HG03175 (cell line): ENCODE results near the gene NCR2.

Source experiments
- ATAC-seq: cut with Tn5 transposase; IDR thresholded peaks from one replicate; pipeline ENCODE4 v1.9.1; 2021; ENCODE audit warnings: mild to moderate bottlenecking, moderate library complexity; ENCODE audit not compliant: unreplicated experiment

The NCR2 gene

DNA sequence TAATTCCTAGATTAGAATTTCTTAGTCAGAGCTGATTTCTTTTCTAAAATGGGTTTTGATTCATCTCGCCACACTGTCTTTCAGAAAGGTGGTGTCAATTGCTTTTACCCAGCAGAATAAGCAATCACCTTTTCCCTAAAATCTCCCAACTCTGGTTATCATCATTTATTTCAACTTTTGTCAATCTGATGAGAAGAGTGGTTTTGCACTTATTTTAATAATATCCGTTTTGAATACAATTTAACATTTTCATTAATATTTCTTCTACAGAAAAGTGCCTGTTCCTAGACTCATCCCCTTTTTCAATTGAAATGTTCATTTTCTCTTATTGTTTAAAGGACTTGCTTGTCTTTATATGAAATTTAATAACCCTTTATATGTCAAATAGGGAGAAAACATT, 8.2 kb upstream of the NCR2 start:
- ATAC-seq, result no peak

GRCh38 chr6:41331401-41332150, 3.8 kb upstream of the NCR2 start:
- ATAC-seq, result no peak

- no peak for ATAC-seq
Measured at GRCh38 chr6:41332241-41332640, 3.2 kb upstream of the NCR2 start.

DNA sequence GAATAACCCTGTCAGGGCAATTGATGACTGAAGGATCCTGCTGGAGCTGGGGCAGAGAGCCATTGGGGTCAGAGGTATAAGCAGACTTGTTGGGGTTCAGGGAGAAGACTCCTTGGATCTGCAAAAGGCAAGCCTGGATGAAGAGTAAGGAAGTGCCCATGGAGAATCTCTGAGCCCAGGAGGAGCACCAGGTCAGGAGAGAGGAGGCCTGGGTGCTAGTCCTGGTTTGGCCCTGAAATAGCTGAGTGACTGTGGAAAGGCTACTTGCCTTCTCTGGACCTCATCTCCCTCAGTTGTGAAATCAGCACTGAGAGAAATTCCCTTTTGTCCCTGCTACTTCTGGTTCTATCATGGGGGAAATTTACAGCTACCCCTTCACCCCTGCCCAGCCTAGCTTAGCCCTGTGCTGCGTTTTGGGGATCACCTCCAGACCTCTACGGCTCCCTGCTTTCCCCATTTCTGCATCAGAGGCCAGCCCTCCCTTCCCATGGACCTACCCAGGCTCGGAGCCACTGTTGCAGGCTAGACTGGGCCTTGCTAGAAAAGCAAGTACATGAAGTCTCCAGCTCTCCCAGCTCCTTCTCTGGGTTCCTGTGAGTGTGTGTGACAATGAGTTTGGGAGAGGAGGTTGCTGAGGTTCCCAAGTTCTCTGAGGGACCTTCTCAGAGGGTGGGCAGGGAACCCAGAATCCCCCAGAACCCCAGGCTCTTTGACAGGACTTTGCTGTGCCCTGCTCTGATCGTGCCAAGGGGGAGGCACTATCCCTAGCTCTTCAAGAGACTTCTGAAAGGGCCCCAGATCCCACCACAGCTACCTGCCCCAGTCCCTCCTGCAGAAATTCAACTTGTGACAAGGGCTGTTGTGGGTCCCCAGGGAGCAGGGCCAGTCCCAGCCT, 2.3 kb upstream of the NCR2 start:
- no peak for ATAC-seq

DNA sequence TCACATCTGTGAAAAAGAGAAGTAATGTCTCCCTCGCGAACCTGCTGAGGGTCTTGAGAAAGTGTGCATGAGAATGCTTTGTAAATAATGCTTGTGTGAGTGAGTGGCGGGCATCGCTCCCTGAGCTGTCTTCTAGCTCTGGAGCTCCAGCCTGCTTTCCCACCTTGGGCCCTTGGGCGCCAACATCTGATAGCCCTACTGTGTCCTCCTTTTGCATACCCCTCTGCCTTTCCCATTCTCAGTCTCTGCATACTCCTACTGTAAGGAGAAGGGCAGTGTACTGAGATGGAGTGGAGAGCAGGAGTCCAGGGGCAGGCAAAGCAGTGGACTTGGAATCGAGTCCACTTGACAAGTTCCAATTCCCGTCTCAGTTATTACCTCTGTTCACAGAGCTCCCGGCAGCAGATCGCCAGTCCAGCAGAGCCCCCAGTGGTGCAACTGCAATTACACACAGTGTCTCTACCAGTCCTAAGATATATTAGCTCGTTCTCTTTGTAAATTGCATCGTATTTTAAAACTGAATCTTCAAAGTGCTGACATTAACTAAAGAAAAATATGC, 847 bp upstream of the NCR2 start:
- ATAC-seq, result no peak

- no peak for ATAC-seq
Measured at GRCh38 chr6:41335943-41336342, 535 bp downstream of the NCR2 start.

- no peak for ATAC-seq
Measured at GRCh38 chr6:41336824-41337223, 1.4 kb downstream of the NCR2 start.

- no peak for ATAC-seq
Measured at GRCh38 chr6:41337709-41338108, 2.3 kb downstream of the NCR2 start.

- ATAC-seq, result no peak
Measured at GRCh38 chr6:41338659-41339058, 3.3 kb downstream of the NCR2 start.

DNA sequence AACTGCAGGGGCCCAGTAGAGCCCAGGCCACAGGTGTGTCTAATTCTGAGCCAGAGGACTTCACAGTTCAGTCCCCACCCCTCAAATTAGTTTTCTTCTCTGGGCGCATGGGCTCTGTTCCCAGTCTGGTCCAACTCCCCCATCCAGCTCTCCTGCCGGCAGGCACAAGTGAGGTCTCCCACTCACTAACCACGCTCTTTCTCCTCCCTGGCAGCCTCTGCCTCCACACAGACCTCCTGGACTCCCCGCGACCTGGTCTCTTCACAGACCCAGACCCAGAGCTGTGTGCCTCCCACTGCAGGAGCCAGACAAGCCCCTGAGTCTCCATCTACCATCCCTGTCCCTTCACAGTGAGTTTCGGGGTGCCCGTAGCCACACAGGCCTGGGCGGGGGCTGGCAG, 6.2 kb downstream of the NCR2 start:
- ATAC-seq, result no peak

DNA sequence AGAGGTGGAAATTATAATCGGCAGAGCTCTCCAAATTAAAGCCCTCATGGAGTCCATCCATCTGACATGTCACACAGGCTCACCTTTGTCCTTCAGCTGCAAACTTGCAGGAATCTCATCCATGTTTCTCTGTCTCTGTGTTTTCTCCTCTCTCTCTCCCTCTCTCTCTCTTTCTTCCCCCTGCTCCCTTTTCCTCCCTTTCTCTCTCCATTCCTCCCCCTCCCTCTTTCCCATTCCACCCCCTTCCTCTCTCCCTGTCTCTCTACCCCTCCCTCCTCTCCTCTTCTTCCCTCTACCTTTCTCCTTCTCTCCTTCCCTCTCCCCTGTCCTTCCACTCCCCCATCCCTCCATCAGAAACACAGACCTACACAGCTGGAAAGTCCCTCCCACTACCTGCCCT, 6.8 kb downstream of the NCR2 start:
- no peak for ATAC-seq

DNA sequence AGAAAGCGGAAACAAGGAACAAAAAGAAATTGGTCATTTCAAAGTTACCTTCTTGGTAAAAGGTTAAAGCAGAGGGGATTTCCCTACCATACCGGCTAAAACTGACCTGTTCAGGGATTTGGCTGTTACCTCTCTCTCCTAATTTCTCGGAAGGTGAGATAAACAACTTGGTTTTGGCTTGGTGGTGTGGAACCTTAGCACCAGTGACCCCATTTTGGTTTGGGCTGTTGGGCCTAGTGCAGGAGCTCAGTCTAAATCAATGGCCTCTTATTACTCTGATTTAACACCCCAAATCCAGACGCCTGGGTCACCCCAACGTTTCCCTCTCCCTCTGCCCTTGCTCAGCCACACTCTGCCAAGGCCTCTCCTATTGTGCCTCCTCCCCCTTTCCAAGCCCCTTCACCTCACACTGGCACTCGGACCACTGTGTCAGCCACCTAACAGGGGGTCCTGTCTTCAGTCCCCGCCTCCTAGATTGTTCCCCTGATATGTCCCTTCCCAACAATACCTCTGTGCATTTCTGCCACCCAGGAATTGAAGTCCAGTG, 8.3 kb downstream of the NCR2 start:
- ATAC-seq, result no peak

DNA sequence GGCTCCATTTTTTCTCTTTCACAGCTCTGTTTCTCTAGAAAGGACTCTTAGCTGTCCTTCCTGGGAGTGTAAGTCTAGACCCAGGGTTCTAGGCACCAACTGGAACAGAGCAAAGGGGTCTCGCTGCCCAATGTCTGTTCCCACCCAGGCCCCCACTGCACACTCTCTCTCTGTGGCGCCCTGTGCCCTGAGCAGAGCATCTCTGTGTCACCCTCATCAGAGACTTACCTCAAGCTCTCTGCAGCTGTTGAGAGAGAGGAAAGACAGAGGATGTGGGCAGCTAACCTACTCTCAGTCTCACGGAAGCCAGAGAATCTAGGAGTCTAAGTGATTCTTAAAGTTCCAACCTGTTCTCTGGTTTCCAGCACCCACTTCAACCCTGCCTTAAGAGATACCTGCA, 9.5 kb downstream of the NCR2 start:
- no peak for ATAC-seq

DNA sequence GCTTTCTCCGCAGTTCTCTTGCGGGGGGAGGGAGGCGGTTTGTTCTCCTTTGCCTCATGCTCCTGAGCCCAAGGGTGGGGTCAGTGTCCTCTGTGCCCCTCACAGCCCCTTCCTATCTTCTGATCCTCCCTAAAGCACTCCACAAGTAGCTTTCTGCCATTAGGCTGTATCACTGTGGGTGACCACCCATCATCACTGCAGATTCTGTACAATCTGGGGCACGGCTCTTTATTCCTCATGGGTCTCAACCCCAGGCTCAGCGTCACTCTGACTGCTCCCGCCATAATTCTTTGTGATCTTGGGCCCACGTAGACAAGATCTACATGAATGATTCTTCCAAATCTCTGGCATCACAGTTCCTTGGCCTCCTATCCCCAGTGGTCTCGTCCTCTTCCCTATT, 10.5 kb downstream of the NCR2 start:
- no peak for ATAC-seq

DNA sequence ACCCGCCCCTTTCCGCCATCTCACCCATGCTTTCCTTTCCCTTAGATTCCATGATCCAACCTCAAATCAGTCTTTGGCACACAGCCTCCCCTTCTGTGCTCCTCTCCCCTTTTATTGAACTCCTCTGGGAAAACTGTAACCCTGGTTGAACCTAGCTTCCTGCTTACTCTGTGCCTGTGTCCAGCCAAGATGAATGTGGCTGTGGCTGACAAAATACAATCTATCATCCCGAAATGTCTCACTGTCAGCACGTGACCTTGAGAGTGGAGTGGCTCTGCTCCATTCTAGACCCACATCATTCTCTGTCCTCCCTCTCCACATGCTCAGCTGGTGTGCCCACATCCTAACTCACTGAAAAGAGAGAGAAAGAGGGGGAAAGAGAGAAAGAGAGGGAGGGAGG, 11.0 kb downstream of the NCR2 start:
- no peak for ATAC-seq

DNA sequence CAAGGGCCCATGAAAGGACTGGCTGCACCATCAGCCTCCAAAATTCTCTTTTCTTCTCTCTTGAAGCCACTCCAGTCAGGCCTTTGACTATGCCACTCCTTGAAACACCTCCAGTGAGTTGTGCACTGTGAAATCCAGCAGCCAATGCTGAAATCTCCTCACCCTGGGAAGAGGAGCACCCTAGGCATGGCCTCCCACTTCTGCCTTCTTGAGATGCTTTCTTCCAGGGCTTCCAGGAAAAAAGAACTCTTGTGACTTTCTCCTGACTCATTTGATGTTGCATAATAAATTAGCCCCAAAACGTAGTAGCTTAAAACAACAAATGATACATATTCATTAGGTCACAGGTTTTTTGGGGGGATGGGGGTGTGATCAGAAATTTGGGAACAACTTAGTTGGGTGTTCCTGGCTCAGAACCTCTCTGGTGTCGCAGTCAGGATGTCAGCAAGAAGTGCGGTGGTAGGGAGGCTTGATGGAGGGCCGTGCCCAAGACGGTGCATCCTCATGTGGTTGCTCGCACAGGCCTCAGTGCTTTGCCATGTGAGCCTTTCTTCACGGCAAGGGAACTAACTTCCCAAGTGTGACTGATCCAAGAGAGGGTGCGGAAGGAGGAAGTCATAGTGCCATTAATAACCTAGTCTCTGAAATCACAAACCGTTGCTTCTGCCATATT, 12.1 kb downstream of the NCR2 start:
- ATAC-seq, result no peak

GRCh38 chr6:41348934-41349333, 13.5 kb downstream of the NCR2 start:
- ATAC-seq, result no peak

DNA sequence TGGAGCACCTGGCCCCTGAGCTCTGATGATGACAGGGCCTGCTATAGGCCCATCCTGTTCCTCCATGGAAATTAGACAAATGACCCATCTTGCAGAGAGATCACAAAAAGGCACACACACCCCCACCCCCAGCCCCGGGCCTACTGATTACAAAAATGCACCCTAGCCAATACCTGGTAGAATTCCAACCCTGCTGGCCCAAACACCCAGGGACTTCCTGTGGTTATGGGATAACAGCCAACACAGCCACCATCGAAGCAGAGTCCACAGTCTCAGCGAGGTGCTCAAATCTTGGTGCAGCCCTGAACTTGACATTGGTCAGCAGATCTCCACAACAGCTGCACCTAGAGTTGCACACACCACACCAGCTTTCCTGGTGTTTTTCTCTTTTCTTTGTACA, 17.0 kb downstream of the NCR2 start:
- no peak for ATAC-seq

DNA sequence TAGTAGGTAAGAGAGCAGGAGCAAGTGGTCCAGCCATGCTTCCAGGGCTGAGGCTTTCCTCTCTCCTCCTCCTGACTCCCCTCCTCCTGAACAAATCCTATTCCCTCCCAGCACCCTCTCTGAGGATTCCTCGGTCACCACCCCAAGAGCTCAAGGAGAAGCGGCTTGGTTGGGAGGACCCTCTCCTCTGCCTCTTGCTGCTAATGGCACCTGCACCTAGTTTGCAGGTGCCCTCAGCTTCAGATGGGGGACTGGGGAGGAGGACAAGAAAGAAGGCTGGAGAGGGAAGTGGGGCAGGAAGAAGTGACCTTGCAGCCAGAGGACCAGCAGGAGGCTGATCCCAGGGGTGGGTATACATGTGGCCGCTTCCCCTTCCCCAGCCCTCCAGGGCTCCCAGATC, 17.5 kb downstream of the NCR2 start:
- no peak for ATAC-seq

DNA sequence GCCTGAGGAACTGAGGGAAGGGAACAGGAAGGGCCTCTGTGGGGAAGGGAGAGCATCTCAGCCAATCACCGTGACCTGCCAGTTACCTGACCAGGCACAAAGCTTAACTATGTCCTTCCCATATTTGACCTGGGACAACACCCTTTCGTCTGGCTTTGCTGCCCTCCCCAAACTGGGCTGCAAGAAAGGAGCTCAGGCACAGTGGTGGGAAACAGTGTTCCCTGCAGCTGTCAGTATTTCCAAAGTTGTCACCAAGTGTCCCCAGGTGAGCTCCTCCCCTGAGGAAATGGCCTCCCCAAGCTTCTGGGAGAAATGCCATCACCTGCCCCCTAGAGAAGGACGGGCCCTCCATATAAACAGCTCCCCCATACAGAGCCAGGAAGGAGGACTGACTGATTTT, 17.9 kb downstream of the NCR2 start:
- ATAC-seq, result no peak

DNA sequence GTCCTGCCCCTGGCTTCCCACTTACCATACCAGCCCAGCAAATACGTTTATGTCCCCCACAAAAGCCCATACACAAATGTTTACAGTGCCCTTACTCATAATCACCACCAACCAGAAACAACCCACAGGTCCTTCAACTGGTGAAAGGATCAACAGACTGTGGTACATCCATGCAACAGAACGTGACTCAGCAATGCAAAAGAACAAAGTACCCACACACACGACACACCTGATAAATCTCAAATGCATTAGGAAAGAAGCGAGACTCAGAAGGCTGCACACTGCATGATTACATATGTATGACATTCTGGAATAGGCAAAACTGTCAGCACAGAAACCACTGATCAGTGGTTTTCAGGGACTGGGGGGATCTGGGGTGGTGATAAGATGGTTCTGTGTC, 20.5 kb downstream of the NCR2 start:
- no peak for ATAC-seq
